ENCODE data around the gene ATP5MK.

GRCh38 chr10:103428989-103429643 lies 32.8 kb upstream of the ATP5MK start:
- TF ChIP-seq CTCF (IDR thresholded peaks at IDR 0.05) (no peak), POLR2A (IDR thresholded peaks at IDR 0.05) (no peak), POLR2AphosphoS5 (IDR thresholded peaks at IDR 0.05; ENCODE audit: insufficient read depth in 1 of 2, low read depth in 1 of 2) (no peak)

Measured in vagina (tissue), 2 donors.